Esophagus squamous epithelium (tissue), 4 donors: ENCODE data around the gene BTBD10.

Experiments
- POLR2A ChIP-seq, 4 donors: fragments of 450-650 bp; IDR thresholded peaks; one replicate each; pipeline ENCODE4 v1.6.1; 2017; ENCODE audit warnings: antibody characterized with exemption in 4 of 4, mild to moderate bottlenecking in 4 of 4, moderate library complexity in 3 of 4
- TF ChIP-seq, protein P1 (sequence below), 6 experiments: fragments of 450-650 bp in 4 of 6; fragments of 200-600 bp in 2 of 6; sonication (generic) in 2 of 6; IDR thresholded peaks; one replicate each; pipeline ENCODE4 v1.5.1; 2016 to 2019; ENCODE audit warnings: antibody characterized with exemption in 6 of 6, mild to moderate bottlenecking in 4 of 6, moderate library complexity in 4 of 6

DNA sequence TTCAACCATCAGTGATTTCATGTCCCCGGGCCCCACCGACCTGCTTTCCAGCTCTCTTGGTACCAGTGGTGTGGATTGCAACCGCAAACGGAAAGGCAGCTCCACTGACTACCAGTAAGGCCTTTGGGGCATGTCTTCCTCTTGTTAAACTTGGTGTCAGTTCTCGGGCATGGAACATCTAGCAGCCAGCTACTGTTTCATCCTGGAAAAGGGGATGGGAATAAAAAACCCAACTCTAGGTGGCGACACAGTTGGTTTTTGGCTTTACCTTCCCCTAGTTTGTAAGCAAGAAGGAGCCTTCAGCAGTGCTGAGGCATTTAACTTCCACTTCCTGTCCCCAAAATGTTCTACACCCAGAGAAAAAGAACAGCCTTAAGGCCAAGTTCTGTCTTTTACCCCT lies 108.7 kb downstream of the BTBD10 start:
- TF ChIP-seq, protein P1, sequence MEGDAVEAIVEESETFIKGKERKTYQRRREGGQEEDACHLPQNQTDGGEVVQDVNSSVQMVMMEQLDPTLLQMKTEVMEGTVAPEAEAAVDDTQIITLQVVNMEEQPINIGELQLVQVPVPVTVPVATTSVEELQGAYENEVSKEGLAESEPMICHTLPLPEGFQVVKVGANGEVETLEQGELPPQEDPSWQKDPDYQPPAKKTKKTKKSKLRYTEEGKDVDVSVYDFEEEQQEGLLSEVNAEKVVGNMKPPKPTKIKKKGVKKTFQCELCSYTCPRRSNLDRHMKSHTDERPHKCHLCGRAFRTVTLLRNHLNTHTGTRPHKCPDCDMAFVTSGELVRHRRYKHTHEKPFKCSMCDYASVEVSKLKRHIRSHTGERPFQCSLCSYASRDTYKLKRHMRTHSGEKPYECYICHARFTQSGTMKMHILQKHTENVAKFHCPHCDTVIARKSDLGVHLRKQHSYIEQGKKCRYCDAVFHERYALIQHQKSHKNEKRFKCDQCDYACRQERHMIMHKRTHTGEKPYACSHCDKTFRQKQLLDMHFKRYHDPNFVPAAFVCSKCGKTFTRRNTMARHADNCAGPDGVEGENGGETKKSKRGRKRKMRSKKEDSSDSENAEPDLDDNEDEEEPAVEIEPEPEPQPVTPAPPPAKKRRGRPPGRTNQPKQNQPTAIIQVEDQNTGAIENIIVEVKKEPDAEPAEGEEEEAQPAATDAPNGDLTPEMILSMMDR (IDR thresholded peaks at IDR 0.05) = peak in 1 of 6 experiments; percentile 36
- TF ChIP-seq POLR2A (IDR thresholded peaks at IDR 0.05) = no peak
